OCI-LY7 (cell line): ENCODE data around the gene TMEM269. TPM values are rescaled to one million over a fixed set of nuclear protein-coding genes. Genes with fewer than 3 reads are reported as not detected.

Source experiments
- BruUV-seq: library from RNA; stranded (reverse); fragments of 400-500 nt; replicated peaks from 2 replicates; lab custom pipeline; 2021; lab: Mats Ljungman, UMichigan
- CTCF ChIA-PET: fragments of 300-600 bp; sonication (Branson Sonifier 250); formaldehyde crosslinking; loops from one replicate; lab custom pipeline; 2022; ENCODE audit warnings: antibody characterized with exemption; ENCODE audit not compliant: unreplicated experiment; lab: Charles Lee
- POLR2A ChIA-PET: fragments of 300-600 bp; sonication (Branson Sonifier 250); formaldehyde crosslinking; loops from one replicate; lab custom pipeline; 2022; ENCODE audit warnings: antibody characterized with exemption; lab: Charles Lee
- DNase-seq: peaks from one replicate; pipeline ENCODE4 v3.0.0-alpha.2; 2015; ENCODE audit warnings: low spot score
- H2AFZ ChIP-seq: fragments of 200-600 bp; sonication (generic), shearing (Covaris generic); 2 replicates; pipeline ENCODE4 v1.6.1; 2014; ENCODE audit warnings: mild to moderate bottlenecking, antibody characterized with exemption, low read length, moderate library complexity
- H3K27ac ChIP-seq: fragments of 200-600 bp; sonication (generic); 2 replicates; pipeline ENCODE4 v1.5.1; 2014; ENCODE audit warnings: mixed run types, low read depth, mild to moderate bottlenecking, moderate library complexity, low read length, inconsistent platforms; ENCODE audit not compliant: poor library complexity, severe bottlenecking
- H3K36me3 ChIP-seq: fragments of 200-600 bp; sonication (generic); 2 replicates; pipeline ENCODE4 v1.6.1; 2014; ENCODE audit warnings: mild to moderate bottlenecking, antibody characterized with exemption, low read length, moderate library complexity, mixed read lengths; ENCODE audit not compliant: insufficient read depth
- H3K4me1 ChIP-seq: fragments of 200-600 bp; sonication (generic); 2 replicates; pipeline ENCODE4 v1.5.1; 2014; ENCODE audit warnings: mild to moderate bottlenecking, low read length; ENCODE audit not compliant: insufficient read depth, poor library complexity, severe bottlenecking
- H3K4me2 ChIP-seq: fragments of 200-600 bp; sonication (generic); 2 replicates; pipeline ENCODE4 v1.6.1; 2014; ENCODE audit warnings: mild to moderate bottlenecking, low read length
- H3K4me3 ChIP-seq: fragments of 200-600 bp; sonication (generic); 2 replicates; pipeline ENCODE4 v1.5.1; 2014; ENCODE audit warnings: mild to moderate bottlenecking, low read depth, low read length; ENCODE audit not compliant: poor library complexity, severe bottlenecking
- H3K79me2 ChIP-seq: fragments of 200-600 bp; sonication (generic); 2 replicates; pipeline ENCODE4 v1.6.1; 2016; ENCODE audit warnings: low read depth, mild to moderate bottlenecking, low read length, moderate library complexity, mixed read lengths; ENCODE audit not compliant: insufficient read depth
- H3K9me2 ChIP-seq: fragments of 200-600 bp; sonication (generic); 2 replicates; pipeline ENCODE4 v1.6.1; 2016; ENCODE audit warnings: mild to moderate bottlenecking, low read length, mixed read lengths; ENCODE audit not compliant: insufficient read depth
- H3K9me3 ChIP-seq: fragments of 200-600 bp; sonication (generic); 2 replicates; pipeline ENCODE4 v1.6.1; 2014; ENCODE audit warnings: mild to moderate bottlenecking, mixed run types, low read length, mixed read lengths
- H4K20me1 ChIP-seq: fragments of 200-600 bp; sonication (generic); 2 replicates; pipeline ENCODE4 v1.6.1; 2014; ENCODE audit warnings: mild to moderate bottlenecking, antibody characterized with exemption, low read length, moderate library complexity, mixed read lengths; ENCODE audit not compliant: insufficient read depth
- EZH2phosphoT487 ChIP-seq: fragments of 200-600 bp; sonication (generic); IDR thresholded peaks from 2 replicates; pipeline ENCODE4 v1.6.1; 2018; ENCODE audit warnings: low read depth, borderline replicate concordance, mild to moderate bottlenecking, mixed run types, antibody characterized with exemption, low read length, moderate library complexity, mixed read lengths
- intact Hi-C: fragments of 100-400 bp; cut with micrococcal nuclease; formaldehyde crosslinking; loops from one replicate; pipeline ENCODE4 v1.10.0; 2022; ENCODE audit not compliant: unreplicated experiment
- total RNA-seq, 2 experiments: library from RNA; depleted of rRNA in 1 of 2; stranded (reverse); fragments of >200 nt in 1 of 2; shearing (Covaris generic) in 1 of 2; gene quantifications; 2 replicates each; pipeline ENCODE4 v1.2.3, GENCODE V29; 2014 to 2022
- TF ChIP-seq, protein P1 (sequence below): fragments of 200-600 bp; sonication (generic); conservative IDR thresholded peaks from 2 replicates; pipeline ENCODE4 v1.5.1; 2014; ENCODE audit warnings: mild to moderate bottlenecking, antibody characterized with exemption, low read length, moderate library complexity, mixed read lengths

The TMEM269 gene
- total RNA-seq, 2 experiments from 2014 or later, result 0.16 to 0.46 TPM

DNA sequence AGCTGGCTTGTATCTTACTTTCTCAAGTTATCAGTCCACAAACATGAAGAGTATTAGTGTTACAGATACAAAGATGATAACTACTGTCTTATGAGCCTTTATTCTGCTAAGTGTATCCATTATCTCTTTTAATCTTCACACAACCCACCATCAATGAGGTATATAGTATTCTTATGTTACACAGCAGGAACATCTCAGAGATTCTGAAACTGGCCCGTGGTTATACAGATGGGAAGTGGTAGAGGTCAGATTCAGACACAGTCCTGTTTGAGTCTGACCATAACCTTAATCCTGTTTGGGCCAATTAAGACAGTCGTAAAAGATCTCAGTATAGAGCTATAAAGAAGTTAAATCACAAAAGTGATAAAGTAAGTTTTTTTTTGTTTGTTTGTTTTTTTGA lies 5.1 kb upstream of the TMEM269 start:
- TF ChIP-seq, protein P1, sequence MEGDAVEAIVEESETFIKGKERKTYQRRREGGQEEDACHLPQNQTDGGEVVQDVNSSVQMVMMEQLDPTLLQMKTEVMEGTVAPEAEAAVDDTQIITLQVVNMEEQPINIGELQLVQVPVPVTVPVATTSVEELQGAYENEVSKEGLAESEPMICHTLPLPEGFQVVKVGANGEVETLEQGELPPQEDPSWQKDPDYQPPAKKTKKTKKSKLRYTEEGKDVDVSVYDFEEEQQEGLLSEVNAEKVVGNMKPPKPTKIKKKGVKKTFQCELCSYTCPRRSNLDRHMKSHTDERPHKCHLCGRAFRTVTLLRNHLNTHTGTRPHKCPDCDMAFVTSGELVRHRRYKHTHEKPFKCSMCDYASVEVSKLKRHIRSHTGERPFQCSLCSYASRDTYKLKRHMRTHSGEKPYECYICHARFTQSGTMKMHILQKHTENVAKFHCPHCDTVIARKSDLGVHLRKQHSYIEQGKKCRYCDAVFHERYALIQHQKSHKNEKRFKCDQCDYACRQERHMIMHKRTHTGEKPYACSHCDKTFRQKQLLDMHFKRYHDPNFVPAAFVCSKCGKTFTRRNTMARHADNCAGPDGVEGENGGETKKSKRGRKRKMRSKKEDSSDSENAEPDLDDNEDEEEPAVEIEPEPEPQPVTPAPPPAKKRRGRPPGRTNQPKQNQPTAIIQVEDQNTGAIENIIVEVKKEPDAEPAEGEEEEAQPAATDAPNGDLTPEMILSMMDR, result no peak
- TF ChIP-seq EZH2phosphoT487, result no peak
- BruUV-seq, result no TSS peak
- ChIA-PET POLR2A (interaction anchor here (0.7 to 1.6 kb wide), 4 partner anchors 11 to 992 kb away, joined by 3 read pairs; no protein-coding TSS in a partner anchor), CTCF (interaction anchor here (1.1 kb wide), 1 partner anchor 294 kb away, joined by 3 read pairs; no protein-coding TSS in a partner anchor)
- Histone ChIP-seq H4K20me1 (no peaks in the 10 kb centered on the region; the same call in 1 of the 2 replicates), H3K4me2 (no peak overlapping the region), H3K79me2 (no peaks in the 10 kb centered on the region), H3K9me3 (no peaks in the 10 kb centered on the region), H3K36me3 (peaks cover 77% of the 10 kb centered on the region), H3K4me3 (no peak overlapping the region), H3K4me1 (no peaks in the 10 kb centered on the region), H2AFZ (no peak overlapping the region), H3K27ac (no peak overlapping the region), H3K9me2 (no peaks in the 10 kb centered on the region)
- intact Hi-C loops, result loop anchor here (2.0 kb wide), 1 partner anchor 133 kb away; no protein-coding TSS in a partner anchor
- DNase-seq, result no peak

DNA sequence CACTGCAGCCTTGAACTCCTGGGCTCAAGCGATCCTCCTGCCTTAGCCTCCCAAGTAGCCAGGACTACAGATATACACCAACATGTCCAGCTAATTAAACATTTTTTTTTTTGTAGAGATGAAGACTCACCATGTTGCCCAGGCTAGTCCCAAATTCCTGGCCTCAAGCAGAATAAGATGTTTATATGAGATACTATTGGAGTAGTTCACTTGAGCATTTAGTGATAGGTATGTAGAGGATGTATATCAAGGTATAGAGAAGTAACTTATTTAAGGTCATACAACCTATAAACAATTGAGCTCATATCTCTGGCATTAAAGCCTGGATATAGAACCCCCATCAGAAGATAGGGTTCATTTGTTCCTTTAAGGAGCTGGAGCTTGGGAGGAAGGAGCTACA lies 4.6 kb upstream of the TMEM269 start:
- no peaks in the 10 kb centered on the region for H3K4me1 ChIP-seq

More for the DNA sequence above, 4.6 kb upstream of the TMEM269 start:
- no peaks in the 10 kb centered on the region; the same call in 1 of the 2 replicates for H4K20me1 ChIP-seq
- H3K4me3 ChIP-seq, result no peak overlapping the region
- H3K9me3 ChIP-seq, result no peaks in the 10 kb centered on the region
- H3K9me2 ChIP-seq, result no peaks in the 10 kb centered on the region
- no peak overlapping the region for H3K4me2 ChIP-seq
- intact Hi-C loops, result no loop called here
- POLR2A ChIA-PET, result interaction anchor here (0.7 to 1.6 kb wide), 4 partner anchors 11 to 993 kb away, joined by 3 read pairs; no protein-coding TSS in a partner anchor
- BruUV-seq, result no TSS peak
- no peak overlapping the region for H2AFZ ChIP-seq
- H3K27ac ChIP-seq, result no peak overlapping the region
- H3K36me3 ChIP-seq, result peaks cover 72% of the 10 kb centered on the region
- CTCF ChIA-PET, result interaction anchor here (1.1 kb wide), 1 partner anchor 293 kb away, joined by 3 read pairs; no protein-coding TSS in a partner anchor
- DNase-seq, result no peak
- no peak for TF ChIP-seq EZH2phosphoT487
- TF ChIP-seq, protein P1, result no peak
- no peaks in the 10 kb centered on the region for H3K79me2 ChIP-seq
